HG02840 (cell line): ENCODE data around the gene GGTA1.

Experiments
- ATAC-seq: cut with Tn5 transposase; IDR thresholded peaks from one replicate; pipeline ENCODE4 v1.9.1; 2021; ENCODE audit warnings: mild to moderate bottlenecking, moderate library complexity, moderate number of reproducible peaks; ENCODE audit not compliant: unreplicated experiment, low FRiP score

The GGTA1 gene

DNA sequence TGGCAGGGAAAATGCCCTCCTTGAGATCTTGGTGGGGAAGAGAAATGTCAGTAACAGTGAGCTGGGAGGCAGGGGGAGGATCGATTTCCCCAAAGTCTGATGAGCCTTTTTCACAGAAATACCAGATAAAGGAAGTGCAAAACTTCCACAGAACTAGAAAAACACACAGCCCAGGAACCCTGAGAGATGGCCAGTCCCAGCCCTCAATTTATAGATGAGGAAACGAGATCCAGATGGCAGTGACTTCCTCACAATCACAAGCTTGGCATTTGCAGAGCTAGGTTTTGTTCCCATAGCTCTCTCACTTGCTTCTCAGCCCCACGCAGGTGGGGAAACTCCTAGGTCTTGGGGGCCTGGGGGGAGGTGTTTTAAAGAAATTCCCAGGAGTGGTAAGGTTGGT lies 3.8 kb upstream of the GGTA1 start:
- no peak for ATAC-seq

DNA sequence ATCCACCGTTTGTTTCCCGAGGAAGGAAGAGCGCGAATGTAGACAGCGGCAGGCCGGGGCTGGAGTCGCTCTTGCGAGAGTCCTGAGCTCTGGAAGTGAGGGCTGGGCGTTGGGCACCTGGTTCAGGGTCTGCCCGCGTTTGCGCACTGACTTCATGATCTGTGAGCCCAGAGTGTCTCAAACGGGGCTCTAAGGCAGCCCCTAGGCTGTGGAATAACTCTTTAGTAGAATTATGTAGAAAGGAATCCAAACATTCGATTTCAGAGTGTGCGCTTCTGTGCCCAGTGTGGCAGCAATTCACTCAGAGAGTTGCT lies 478 bp upstream of the GGTA1 start:
- ATAC-seq: no peak

DNA sequence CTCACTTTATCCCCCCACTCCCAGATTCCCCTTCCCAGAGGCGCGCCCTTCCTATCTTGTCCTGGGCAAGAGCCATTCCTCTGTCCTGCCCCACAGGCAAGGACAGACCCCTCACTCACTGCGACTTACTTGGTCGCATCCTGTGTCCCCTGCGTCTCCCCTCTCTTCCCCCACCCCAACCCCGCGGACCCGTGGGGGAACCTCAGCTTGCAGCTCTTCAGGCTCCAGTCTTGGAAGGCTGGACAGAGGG lies 542 bp downstream of the GGTA1 start:
- no peak for ATAC-seq

DNA sequence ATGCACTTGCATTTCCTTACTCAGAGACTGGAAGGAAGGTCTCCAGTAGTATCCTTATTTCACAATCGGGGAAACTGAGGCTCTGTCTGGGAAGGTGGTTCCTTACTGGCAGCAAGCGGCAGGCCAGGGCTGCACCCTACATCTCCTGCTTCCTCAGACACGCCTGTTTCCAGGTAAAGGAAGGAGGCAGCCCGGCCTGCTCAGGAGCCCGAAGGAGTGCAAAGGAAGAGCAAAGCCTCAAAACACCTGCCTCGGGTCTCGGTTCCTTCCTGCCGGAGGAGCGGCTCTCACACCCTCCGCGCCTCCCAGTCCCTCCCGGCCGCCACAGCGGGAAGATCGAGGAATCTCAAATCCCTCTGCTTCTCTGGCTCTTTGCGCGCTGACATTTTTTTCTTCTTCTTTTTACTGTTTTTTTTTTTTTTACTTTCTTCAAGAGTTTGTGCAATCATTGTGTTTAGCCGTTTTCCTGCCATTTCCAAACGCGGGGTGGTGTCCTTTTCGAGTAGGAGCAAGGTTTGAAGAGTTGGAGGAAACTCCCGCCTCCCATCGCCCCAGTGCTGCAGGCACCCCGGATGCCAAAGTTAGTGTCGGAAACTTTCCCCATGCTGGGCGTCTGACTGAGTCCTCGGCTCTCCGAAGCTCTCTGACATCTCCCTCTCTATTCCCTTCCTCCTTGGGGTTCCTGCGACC lies 1.0 kb downstream of the GGTA1 start:
- no peak for ATAC-seq

DNA sequence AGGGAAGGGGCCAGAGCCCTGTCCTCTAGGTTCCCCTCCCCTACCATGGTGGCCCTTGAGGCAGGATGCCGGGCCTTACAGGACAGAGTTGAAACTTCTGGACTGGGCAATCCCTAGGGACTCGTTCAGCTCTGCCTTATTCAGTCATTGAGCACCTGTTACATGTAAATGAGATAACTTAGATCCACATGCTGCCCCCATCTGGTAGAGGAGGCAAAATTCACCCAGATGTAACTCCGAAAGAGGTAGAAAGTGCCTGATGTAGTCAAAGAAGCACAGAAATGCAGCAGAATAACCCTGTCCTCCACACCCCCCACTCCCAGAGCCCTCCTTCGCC lies 1.5 kb downstream of the GGTA1 start:
- peak; percentile 67 for ATAC-seq

DNA sequence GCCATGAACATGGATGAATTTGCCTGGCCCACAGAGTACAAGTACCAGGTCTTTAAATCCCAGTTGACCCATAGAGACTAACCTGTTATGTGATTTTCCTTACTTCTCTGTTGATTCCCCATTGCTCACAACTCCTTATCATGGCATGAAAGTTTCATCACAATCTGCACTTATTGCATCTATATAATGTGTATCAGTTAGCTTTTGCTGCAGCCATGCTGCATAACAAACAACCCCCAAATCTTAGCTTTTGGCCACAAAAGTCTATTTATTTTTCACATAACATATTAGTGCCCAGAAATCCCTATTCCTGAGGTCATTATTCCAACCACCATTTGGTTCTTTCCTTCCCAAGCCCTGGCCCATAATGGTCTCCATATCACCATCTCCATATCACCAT lies 3.7 kb downstream of the GGTA1 start:
- ATAC-seq: no peak

DNA sequence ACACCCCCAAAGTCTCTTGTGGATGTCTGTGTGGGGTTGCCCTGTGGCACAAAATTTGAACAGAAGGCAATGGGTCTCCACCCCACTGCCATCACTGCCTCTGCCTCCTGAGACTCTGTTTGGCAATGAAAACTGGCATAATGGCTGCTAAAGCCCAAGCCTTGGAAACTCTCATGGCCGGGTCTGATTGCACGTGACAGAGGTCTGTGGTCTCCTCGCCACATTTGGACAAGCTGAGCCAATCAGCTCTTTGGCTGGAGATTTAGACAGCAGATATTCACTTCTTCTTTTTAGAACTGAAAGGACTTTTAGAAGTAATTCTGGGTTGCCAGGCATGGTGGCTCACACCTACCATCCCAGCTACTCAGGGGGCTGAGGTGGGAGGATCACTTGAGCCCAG lies 5.5 kb downstream of the GGTA1 start:
- ATAC-seq: no peak

DNA sequence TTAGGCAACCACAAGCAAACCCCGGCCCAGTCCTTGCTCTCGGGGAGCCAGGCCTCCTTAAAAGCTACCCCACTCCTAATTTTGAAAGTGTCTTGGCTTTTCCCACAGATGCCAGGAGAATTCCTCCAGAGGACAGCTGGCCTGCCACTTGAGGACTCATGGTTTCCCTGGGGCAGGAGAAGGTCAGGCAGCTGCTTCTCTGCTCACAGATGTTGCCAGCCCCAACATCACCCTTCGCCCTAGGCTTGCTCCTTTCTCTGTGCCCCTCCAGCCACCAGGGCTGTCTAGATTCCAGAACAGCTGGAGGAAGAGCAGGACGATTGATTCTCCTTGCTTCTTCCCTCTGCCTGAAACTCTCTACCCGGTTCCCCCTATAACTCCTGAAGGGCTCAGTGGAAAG lies 8.5 kb downstream of the GGTA1 start:
- ATAC-seq: no peak

DNA sequence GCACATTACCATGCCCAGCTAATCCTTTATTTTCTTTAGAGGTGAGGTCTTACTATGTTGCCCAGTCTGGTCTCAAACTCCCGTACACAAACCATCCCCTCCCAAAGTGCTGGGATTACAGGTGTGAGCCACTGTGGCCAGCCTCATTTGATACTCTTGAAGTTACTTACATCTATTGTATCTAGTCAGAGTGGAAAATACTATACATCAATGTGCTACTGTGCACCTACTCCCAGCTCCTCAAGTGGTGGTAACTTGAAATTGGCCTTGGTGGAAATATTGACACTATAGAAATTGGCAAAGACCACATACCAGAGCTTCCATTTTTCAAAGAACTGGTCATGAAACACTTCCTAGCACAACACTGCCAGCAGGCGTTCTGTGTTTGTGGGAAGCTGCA lies 10.3 kb downstream of the GGTA1 start:
- ATAC-seq: no peak

DNA sequence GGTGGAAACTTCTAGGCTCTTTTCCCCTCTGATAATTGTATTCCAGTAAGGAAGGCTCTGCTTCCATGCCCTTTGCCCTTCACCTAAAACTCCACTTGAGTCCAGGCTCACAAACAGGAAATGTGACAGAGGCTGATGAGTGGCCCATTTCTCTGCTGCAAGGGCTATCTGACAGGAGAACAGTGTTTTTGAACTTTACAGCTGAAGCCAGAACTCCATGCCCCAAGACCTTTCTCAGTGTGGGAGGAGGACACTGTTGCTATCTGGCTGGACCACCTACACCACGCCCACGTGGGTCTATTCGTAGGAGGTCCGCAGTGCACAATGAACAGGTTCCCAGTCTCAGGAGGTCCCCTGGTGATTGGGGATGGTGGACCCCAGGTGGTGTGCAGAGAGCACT lies 13.6 kb downstream of the GGTA1 start:
- no peak for ATAC-seq

DNA sequence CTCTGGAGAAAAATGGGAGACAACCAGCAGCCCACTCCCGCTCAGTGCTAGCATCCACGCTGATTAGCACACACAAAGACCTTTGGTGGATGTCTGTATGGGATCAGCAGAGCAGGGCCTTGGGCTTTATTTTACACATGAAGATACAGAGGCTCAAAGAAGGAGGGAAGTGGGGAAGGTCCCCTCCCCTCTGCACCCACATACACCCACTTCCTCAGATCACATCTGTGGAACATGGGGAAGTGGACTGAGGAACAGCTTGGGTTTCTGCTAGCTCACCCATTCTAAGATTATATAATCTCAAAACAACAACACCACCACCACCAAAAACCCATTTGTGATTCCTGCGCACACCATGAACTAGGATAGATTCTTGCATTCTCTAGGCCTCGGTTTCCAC lies 14.0 kb downstream of the GGTA1 start:
- no peak for ATAC-seq

DNA sequence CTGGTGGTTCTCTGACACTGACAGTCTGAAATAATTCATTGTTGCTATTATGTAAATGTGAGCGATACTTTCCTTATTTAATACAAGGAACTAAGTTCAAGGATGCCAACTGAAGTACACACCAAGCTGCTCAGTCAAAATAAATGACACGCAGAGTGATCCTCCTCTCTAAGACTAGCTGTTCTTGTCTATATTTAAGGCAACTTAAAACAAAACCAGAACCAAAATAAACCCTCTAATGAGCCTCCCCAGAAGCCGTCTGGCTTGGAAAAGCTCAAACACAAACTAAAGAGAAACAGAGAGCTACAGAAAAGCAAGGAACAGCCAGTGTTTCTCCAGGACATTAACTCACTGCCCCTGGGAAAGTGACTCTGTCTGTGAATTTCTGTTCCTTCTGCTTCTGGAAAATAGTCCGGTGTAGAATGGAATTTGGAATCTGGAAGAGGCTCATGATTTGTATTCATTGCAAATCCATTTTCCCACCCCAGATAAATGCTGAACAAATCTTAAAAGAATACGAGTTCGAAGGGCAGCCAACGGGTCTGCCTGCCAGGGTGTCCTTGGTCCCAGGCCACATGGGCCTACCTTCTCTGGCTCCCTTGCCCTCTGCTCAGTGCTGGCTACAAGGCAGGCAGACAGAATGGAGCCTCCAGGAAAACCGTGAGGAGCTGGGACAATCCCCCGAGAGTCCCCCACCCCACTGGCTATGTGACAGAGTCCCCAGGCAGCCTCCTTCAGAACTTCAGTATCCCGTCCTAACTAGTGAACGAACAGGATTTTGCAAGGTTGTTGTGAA lies 14.8 kb downstream of the GGTA1 start:
- no peak for ATAC-seq

DNA sequence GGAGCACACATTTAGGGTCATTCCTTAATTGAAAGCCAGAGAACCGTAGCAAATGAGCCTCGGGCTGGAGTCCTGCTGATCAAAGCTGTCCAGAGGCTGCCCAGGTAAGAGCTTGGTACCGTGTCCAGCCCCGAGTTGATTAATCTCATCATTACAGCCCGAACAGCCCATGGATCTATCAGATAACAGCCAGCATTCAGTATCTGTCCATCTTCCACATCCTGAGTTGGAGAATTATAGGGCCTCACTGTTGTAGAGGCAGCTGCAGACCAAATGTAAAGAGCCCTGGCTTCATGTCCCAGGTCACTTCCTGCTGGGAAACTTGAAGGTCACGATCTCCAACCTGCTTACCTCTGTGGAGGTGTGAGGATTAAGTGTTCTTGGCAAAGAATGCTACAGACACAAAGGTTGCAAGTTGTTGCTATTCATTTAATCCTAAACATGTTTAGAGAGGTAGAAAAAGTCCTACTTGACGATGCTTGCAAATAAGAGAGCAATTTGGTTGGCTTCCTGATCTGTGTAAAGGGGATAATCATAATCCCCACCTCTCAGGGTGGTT lies 16.1 kb downstream of the GGTA1 start:
- no peak for ATAC-seq

DNA sequence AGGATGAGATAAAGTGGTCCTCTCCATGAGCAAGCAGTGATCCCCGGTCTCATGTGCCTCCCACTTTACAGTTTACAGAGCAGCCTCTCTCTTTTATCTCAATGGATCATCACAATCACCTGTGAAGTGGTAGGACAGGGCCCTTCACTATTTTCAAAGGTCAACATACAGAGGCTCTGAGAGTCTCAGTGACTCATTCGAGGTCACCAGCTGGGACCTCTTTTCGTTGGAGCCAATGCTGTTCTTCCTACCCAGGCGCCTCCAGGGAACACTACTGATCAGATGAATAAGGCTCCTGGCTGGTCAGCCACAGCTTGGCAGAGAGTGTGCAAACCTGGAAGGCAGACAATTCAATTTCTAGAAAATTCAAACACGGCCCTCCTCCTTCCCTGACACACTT lies 16.6 kb downstream of the GGTA1 start:
- no peak for ATAC-seq

DNA sequence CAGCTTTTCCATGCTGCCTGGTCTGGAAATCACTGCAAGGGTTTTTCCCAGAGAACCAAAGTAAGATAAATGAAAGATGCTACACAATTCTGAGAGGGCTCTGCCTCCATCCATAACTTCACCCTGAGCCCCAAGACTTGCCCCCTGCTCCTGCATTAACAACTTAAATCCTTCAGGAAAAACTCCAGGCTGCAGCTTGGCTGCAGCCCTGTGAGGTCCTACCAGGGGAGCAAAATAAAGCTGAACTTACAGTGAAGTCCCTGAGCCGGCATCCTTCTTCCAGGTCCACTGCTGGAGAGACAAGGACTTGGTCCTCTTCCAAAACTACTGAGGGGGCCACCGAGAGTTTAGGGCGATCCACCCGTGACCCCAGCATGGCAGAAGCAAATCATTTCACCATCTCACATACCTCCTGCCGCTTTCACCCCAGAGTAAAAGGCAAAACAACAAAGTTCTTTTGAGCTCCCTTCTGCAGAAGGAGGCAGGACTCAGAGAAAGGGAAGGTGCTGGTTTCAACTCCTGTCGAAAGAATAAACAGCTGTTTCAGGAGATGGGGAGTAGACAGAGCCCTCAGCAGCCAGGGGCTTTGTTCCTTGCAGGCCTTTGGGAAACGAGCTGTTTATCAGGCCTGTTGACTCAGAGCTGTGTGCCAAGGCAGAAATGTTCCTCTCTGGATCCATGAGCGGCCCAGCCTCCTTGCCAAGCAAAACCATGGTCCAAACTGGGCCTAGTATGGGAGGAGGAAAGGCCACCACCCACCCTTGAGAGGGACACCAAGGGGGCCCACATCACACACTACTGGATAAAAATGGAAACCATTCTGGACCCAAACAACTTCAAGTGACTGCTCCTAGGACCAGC lies 20.6 kb downstream of the GGTA1 start:
- ATAC-seq: no peak

DNA sequence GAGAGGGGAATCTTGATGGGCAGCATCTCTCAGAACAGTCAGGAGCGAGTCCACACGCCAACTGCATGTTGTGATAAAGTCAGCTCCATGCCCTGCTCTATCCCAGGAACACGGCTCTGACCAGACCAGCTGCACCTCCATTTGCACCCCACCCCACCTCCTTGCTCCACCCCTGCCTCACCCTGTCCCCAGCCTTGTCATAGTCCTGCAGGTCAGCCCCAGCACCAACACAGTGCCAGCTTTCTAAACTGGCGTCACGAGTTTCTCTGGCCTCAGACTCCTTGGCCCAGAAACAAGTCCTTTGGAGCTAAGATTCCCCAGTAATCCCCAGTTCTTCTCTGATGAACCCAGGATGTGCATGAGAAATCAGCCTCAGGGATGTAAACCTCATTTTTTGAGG lies 23.5 kb downstream of the GGTA1 start:
- ATAC-seq: no peak

DNA sequence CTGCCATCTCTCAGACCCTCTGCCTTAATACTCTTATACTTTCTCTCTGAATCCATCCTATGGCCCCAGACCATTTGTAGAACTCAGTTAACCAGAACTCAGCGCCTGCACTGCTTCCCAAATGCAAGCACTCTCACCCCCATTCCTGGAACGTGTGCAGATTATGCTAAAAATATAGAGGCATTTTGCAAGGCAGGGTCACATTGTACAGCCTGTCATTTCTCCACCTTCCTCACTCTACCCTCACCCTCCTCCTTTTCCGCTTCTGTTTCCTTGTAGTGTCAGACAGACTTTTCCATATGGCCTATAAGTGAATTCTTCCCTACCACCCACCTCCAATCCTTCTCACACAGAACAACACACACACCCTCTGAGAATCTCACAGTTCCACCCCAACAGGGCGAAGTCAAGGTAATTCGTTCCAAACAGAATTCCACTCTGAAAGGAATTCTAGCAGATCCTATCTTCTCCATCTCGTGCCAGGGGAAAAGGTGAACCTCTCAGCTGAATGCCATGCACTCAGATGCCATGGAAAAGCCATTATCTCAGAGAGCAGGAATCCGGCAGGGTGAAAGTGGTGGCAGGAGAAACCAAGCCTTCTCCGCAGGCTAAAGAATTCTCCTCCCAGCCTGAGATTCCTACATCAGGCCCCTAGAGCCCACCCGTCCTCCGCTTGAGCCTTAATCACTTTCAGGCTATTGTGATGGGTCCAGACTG lies 25.3 kb downstream of the GGTA1 start:
- no peak for ATAC-seq

DNA sequence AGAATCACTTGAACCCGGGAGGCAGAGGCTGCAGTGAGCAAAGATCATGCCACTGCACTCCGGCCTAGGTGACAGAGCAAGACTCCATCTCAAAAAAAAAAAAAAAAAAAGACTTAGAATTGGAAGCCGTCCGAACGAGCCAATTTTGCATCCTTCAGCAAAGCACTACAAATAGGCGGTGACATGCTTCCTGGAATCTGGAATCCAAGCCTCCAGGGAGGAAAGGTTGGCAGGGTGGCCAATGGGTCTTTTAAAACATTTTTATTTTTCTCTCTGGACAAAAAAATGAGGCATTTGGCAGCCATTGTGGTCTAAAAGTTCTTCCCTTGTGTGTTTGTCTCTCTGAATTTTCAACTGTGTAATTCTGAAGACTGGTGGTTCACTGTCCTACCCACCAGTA lies 26.4 kb downstream of the GGTA1 start:
- ATAC-seq: no peak

DNA sequence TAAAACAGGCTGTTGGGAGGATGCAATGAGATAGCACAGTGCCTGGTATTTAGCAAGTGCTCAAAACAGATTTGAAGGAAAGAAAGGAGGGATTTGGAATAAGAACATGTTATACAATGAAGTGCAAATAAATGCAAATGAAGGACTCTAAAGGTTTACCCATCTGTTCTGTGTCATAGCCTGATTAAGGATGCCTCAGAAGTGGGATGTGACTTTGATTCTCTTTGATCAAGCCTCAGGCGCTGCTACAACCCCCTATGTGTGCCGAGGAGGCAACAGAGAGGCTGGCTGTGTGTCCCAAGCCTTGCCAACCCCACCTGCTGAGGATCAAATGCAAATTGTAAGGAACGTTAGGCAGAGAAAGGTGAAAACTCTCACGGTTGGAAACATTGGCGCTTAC lies 27.2 kb downstream of the GGTA1 start:
- no peak for ATAC-seq

DNA sequence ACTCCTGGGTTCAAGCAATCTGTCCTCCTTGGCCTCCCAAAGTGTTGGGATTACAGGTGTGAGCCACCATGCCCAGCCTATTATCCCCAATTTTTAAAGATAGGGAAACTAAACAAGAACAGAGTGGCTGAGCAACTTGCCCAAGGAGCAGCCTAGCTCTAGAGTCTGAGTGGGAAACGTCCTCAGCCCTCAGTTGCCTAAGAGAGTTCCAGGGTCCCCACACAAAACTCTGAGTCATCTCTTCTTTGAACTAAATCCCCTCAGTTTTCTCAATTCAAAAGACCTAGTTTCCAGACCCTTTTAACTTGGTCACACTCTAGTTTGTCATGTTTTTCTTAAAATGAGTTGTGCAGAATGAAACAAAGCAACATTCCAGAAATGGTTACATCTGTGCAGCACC lies 33.5 kb downstream of the GGTA1 start:
- no peak for ATAC-seq

DNA sequence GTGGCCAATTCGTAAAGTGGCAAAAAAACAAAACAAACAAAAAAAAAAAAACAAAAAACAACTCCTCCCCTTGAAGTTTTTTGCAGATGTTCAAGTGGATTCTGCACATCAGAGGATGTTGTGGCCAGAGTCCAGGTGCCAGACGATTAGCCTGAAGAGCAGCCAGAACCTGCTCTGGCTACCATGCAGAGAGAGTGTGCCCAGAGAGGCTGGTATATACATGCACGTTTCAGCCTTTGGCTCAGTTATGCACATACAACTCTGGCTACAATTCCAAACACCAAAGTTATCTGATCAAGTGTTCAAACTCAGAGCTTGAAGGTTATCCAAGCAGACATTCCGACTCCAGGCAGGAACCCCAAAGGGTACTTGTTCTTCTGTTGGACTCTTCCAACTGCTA lies 34.7 kb downstream of the GGTA1 start:
- no peak for ATAC-seq
